ENCODE data around the gene PEX14. TPM values are rescaled to one million over a fixed set of nuclear protein-coding genes. Genes with fewer than 3 reads are reported as not detected.

Gene PEX14
- total RNA-seq, 1 donor from 2014 or later: 17.8 TPM

GRCh38 chr1:10553118-10553517 is 78.4 kb downstream of the PEX14 start:
- Mint-ChIP-seq H3K27ac (no peak overlapping the region), H3K27me3 (no peaks in the 10 kb centered on the region), H3K4me3 (no peak overlapping the region), H3K4me1 (peaks cover 22% of the 10 kb centered on the region), H3K36me3 (ENCODE audit: low read depth) (peaks cover 11% of the 10 kb centered on the region), H3K9me3 (no peaks in the 10 kb centered on the region)
- intact Hi-C loops (cut with micrococcal nuclease): no loop called here
- no peak for TF ChIP-seq CTCF (IDR thresholded peaks at IDR 0.05)
- CTCF ChIA-PET: no interaction called here
- ATAC-seq (ENCODE audit: low read depth): no peak
- POLR2A ChIA-PET: no interaction called here
- no peak for DNase-seq

GRCh38 chr1:10555635-10556429 is 81.1 kb downstream of the PEX14 start:
- ChIA-PET POLR2A (no interaction called here), CTCF (no interaction called here)
- ATAC-seq (ENCODE audit: low read depth): peak; percentile 47
- intact Hi-C loops (cut with micrococcal nuclease): loop anchor here (5.0 kb wide), 1 partner anchor 44 kb away; no protein-coding TSS in a partner anchor
- no peak for DNase-seq
- Mint-ChIP-seq H3K27ac (peak overlapping the region; percentile 14), H3K36me3 (ENCODE audit: low read depth) (peaks cover 7% of the 10 kb centered on the region), H3K4me3 (no peak overlapping the region), H3K9me3 (no peaks in the 10 kb centered on the region), H3K4me1 (peaks cover 22% of the 10 kb centered on the region), H3K27me3 (no peaks in the 10 kb centered on the region)
- TF ChIP-seq CTCF (IDR thresholded peaks at IDR 0.05): no peak

- no peaks in the 10 kb centered on the region for H3K27me3 Mint-ChIP-seq
- peak; percentile 18 for ATAC-seq (ENCODE audit: low read depth)
- POLR2A ChIA-PET: no interaction called here
- CTCF ChIA-PET: no interaction called here
- peaks cover 22% of the 10 kb centered on the region for H3K4me1 Mint-ChIP-seq
- no peak overlapping the region for H3K27ac Mint-ChIP-seq
- peaks cover 5% of the 10 kb centered on the region for H3K36me3 Mint-ChIP-seq (ENCODE audit: low read depth)
- no peak for TF ChIP-seq CTCF (IDR thresholded peaks at IDR 0.05)
- H3K9me3 Mint-ChIP-seq: no peaks in the 10 kb centered on the region
- intact Hi-C loops (cut with micrococcal nuclease): loop anchor here (5.0 kb wide), 1 partner anchor 44 kb away; no protein-coding TSS in a partner anchor
- no peak overlapping the region for H3K4me3 Mint-ChIP-seq
- DNase-seq: no peak
Observed at GRCh38 chr1:10556430-10557005, 81.8 kb downstream of the PEX14 start.

GRCh38 chr1:10557714-10558113 is 83.0 kb downstream of the PEX14 start:
- H3K36me3 Mint-ChIP-seq (ENCODE audit: low read depth): peaks cover 5% of the 10 kb centered on the region
- H3K27me3 Mint-ChIP-seq: no peaks in the 10 kb centered on the region
- ChIA-PET CTCF (no interaction called here), POLR2A (no interaction called here)
- ATAC-seq (ENCODE audit: low read depth) (no peak), DNase-seq (no peak)
- intact Hi-C loops (cut with micrococcal nuclease): loop anchor here (5.0 kb wide), 1 partner anchor 45 kb away; no protein-coding TSS in a partner anchor
- H3K27ac Mint-ChIP-seq: no peak overlapping the region
- no peaks in the 10 kb centered on the region for H3K9me3 Mint-ChIP-seq
- H3K4me1 Mint-ChIP-seq: peaks cover 22% of the 10 kb centered on the region
- H3K4me3 Mint-ChIP-seq: no peak overlapping the region
- TF ChIP-seq CTCF (IDR thresholded peaks at IDR 0.05): no peak

GRCh38 chr1:10559386-10559785 is 84.6 kb downstream of the PEX14 start:
- POLR2A ChIA-PET: no interaction called here
- Mint-ChIP-seq H3K27me3 (no peaks in the 10 kb centered on the region), H3K4me1 (peaks cover 19% of the 10 kb centered on the region), H3K36me3 (ENCODE audit: low read depth) (peaks cover 11% of the 10 kb centered on the region), H3K9me3 (peaks cover 6% of the 10 kb centered on the region), H3K27ac (no peak overlapping the region), H3K4me3 (no peak overlapping the region)
- CTCF ChIA-PET: no interaction called here
- no peak for DNase-seq
- TF ChIP-seq CTCF (IDR thresholded peaks at IDR 0.05): no peak
- intact Hi-C loops (cut with micrococcal nuclease): loop anchor here (5.0 kb wide), 1 partner anchor 47 kb away; no protein-coding TSS in a partner anchor
- ATAC-seq (ENCODE audit: low read depth): no peak
